ENCODE data around the gene KRT24.

Gene KRT24

GRCh38 chr17:40718930-40719329 lies 15.4 kb upstream of the KRT24 start:
- DNase-seq (ENCODE audit: low read depth) = no peak
- H3K4me3 ChIP-seq (ENCODE audit: low read depth, low read length) = no peak overlapping the region
- in situ Hi-C loops (cut with HindIII; ENCODE audit: low sequenced_read_pairs) = no loop called here
- TF ChIP-seq CTCF (IDR thresholded peaks at IDR 0.05; ENCODE audit: low read depth, low read length, missing control alignments) = no peak

GRCh38 chr17:40717776-40718175 lies 14.2 kb upstream of the KRT24 start:
- no peak overlapping the region for H3K4me3 ChIP-seq (ENCODE audit: low read depth, low read length)
- in situ Hi-C loops (cut with HindIII; ENCODE audit: low sequenced_read_pairs) = no loop called here
- TF ChIP-seq CTCF (IDR thresholded peaks at IDR 0.05; ENCODE audit: low read depth, low read length, missing control alignments) = no peak
- no peak for DNase-seq (ENCODE audit: low read depth)

- in situ Hi-C loops (cut with HindIII; ENCODE audit: low sequenced_read_pairs) = no loop called here
- no peak overlapping the region for H3K4me3 ChIP-seq (ENCODE audit: low read depth, low read length)
- no peak for DNase-seq (ENCODE audit: low read depth)
- peak; percentile 20 for TF ChIP-seq CTCF (IDR thresholded peaks at IDR 0.05; ENCODE audit: low read depth, low read length, missing control alignments)
Observed at GRCh38 chr17:40714473-40714872, 10.9 kb upstream of the KRT24 start.

GRCh38 chr17:40707745-40708144 lies 4.2 kb upstream of the KRT24 start:
- in situ Hi-C loops (cut with HindIII; ENCODE audit: low sequenced_read_pairs) = no loop called here
- no peak overlapping the region for H3K4me3 ChIP-seq (ENCODE audit: low read depth, low read length)
- no peak for TF ChIP-seq CTCF (IDR thresholded peaks at IDR 0.05; ENCODE audit: low read depth, low read length, missing control alignments)
- no peak for DNase-seq (ENCODE audit: low read depth)

GRCh38 chr17:40705584-40705983 lies 2.0 kb upstream of the KRT24 start:
- no peak for TF ChIP-seq CTCF (IDR thresholded peaks at IDR 0.05; ENCODE audit: low read depth, low read length, missing control alignments)
- in situ Hi-C loops (cut with HindIII; ENCODE audit: low sequenced_read_pairs) = no loop called here
- H3K4me3 ChIP-seq (ENCODE audit: low read depth, low read length) = no peak overlapping the region
- no peak for DNase-seq (ENCODE audit: low read depth)

- DNase-seq (ENCODE audit: low read depth) = no peak
- H3K4me3 ChIP-seq (ENCODE audit: low read depth, low read length) = no peak overlapping the region
- in situ Hi-C loops (cut with HindIII; ENCODE audit: low sequenced_read_pairs) = no loop called here
- TF ChIP-seq CTCF (IDR thresholded peaks at IDR 0.05; ENCODE audit: low read depth, low read length, missing control alignments) = no peak
Observed at GRCh38 chr17:40702271-40702670, 1.3 kb downstream of the KRT24 start.

- TF ChIP-seq CTCF (IDR thresholded peaks at IDR 0.05; ENCODE audit: low read depth, low read length, missing control alignments) = no peak
- no peak overlapping the region for H3K4me3 ChIP-seq (ENCODE audit: low read depth, low read length)
- no peak for DNase-seq (ENCODE audit: low read depth)
- in situ Hi-C loops (cut with HindIII; ENCODE audit: low sequenced_read_pairs) = no loop called here
Observed at GRCh38 chr17:40699853-40700252, 3.7 kb downstream of the KRT24 start.
